HG02642 (cell line): Measurements from ENCODE around the gene PRSS48.
"Not testable (repeated sequence)": the region's sequence is repeated elsewhere in the genome, so short reads cannot be mapped to it uniquely, and the experiment has no call there.

Experiments used
- ATAC-seq: cut with Tn5 transposase; IDR thresholded peaks from one replicate; pipeline ENCODE4 v1.9.1; 2021; ENCODE audit warnings: mild to moderate bottlenecking; ENCODE audit not compliant: unreplicated experiment, poor library complexity

Gene PRSS48

GRCh38 chr4:151276787-151277562, at the start of gene PRSS48:
Gene PRSS48, plus strand, starts transcription at chr4:151277161. Its CDS starts 12 bp downstream, at chr4:151277173.
- ATAC-seq: peak; percentile 46

- no peak for ATAC-seq
Observed at GRCh38 chr4:151227172-151227571, 49.8 kb upstream of the PRSS48 start.

- ATAC-seq: no peak
Observed at GRCh38 chr4:151227731-151228130, 49.2 kb upstream of the PRSS48 start.

GRCh38 chr4:151228189-151229119, 48.5 kb upstream of the PRSS48 start:
- no peak for ATAC-seq

- no peak for ATAC-seq
Observed at GRCh38 chr4:151231915-151232595, 44.9 kb upstream of the PRSS48 start.

GRCh38 chr4:151233600-151233999, 43.4 kb upstream of the PRSS48 start:
- no peak for ATAC-seq

GRCh38 chr4:151235373-151235772, 41.6 kb upstream of the PRSS48 start:
- ATAC-seq: not testable (repeated sequence)

- ATAC-seq: no peak
Observed at GRCh38 chr4:151236036-151236435, 40.9 kb upstream of the PRSS48 start.

- no peak for ATAC-seq
Observed at GRCh38 chr4:151238477-151238876, 38.5 kb upstream of the PRSS48 start.

GRCh38 chr4:151239608-151240007, 37.4 kb upstream of the PRSS48 start:
- ATAC-seq: no peak

GRCh38 chr4:151242305-151242704, 34.7 kb upstream of the PRSS48 start:
- ATAC-seq: no peak

- no peak for ATAC-seq
Observed at GRCh38 chr4:151246742-151247141, 30.2 kb upstream of the PRSS48 start.

- no peak for ATAC-seq
Observed at GRCh38 chr4:151247395-151247794, 29.6 kb upstream of the PRSS48 start.

GRCh38 chr4:151248519-151248918, 28.4 kb upstream of the PRSS48 start:
- ATAC-seq: no peak

GRCh38 chr4:151250706-151251105, 26.3 kb upstream of the PRSS48 start:
- ATAC-seq: no peak

GRCh38 chr4:151251603-151252304, 25.2 kb upstream of the PRSS48 start:
- no peak for ATAC-seq

- not testable (repeated sequence) for ATAC-seq
Observed at GRCh38 chr4:151255226-151255625, 21.7 kb upstream of the PRSS48 start.

- ATAC-seq: not testable (repeated sequence)
Observed at GRCh38 chr4:151255680-151256079, 21.3 kb upstream of the PRSS48 start.

- ATAC-seq: no peak
Observed at GRCh38 chr4:151256134-151256533, 20.8 kb upstream of the PRSS48 start.

GRCh38 chr4:151257704-151258103, 19.3 kb upstream of the PRSS48 start:
- no peak for ATAC-seq
